Gastrocnemius medialis (tissue), 4 donors: ENCODE data around the gene ELMO1. TPM values are rescaled to one million over a fixed set of nuclear protein-coding genes. Genes with fewer than 3 reads are reported as not detected.

Experiments used
- ATAC-seq, 2 donors: fragments of 150-250 bp; one replicate each; pipeline ENCODE4 v1.9.1; 2016
- DNase-seq, 2 donors: peaks; one replicate each; pipeline ENCODE4 v3.0.0-alpha.2; 2019
- H3K27ac ChIP-seq, 4 donors: fragments of 200-600 bp; sonication (generic); 1 replicate in 1 of 4; 2 replicates in 3 of 4; pipeline ENCODE4 v1.5.1; 2016 to 2018; ENCODE audit warnings: mild to moderate bottlenecking in 2 of 4, moderate library complexity in 1 of 4
- H3K27me3 ChIP-seq, 3 donors: fragments of 200-600 bp; sonication (generic) in 2 of 3; 1 replicate in 1 of 3; 2 replicates in 2 of 3; pipeline versions ENCODE4 v1.5.1 to v1.6.0; 2016 to 2019; ENCODE audit warnings: mild to moderate bottlenecking in 1 of 3, moderate library complexity in 1 of 3
- H3K36me3 ChIP-seq, 2 donors: fragments of 200-600 bp; sonication (generic) in 1 of 2; one replicate each; pipeline ENCODE4 v1.5.1; 2017 to 2018
- H3K4me1 ChIP-seq, 2 donors: fragments of 200-600 bp; sonication (generic) in 1 of 2; one replicate each; pipeline ENCODE4 v1.5.1; 2016 to 2017; ENCODE audit warnings: mild to moderate bottlenecking in 2 of 2
- H3K4me3 ChIP-seq, 4 donors: fragments of 200-600 bp; sonication (generic) in 3 of 4; 1 replicate in 1 of 4; 2 replicates in 3 of 4; pipeline ENCODE4 v1.5.1; 2016 to 2019; ENCODE audit warnings: mild to moderate bottlenecking in 2 of 4
- H3K9me3 ChIP-seq, 3 donors: fragments of 200-600 bp; sonication (generic) in 2 of 3; 1 replicate in 1 of 3; 2 replicates in 2 of 3; pipeline ENCODE4 v1.5.1; 2016 to 2019
- CTCF ChIP-seq, 5 experiments: fragments of 450-650 bp in 3 of 5; fragments of 200-600 bp in 2 of 5; sonication (generic) in 2 of 5; IDR thresholded peaks in 4 of 5; conservative IDR thresholded peaks in 1 of 5; 1 replicate in 4 of 5; 2 replicates in 1 of 5; pipeline ENCODE4 v1.5.1; 2016 to 2019; ENCODE audit warnings: antibody characterized with exemption in 5 of 5, mild to moderate bottlenecking in 3 of 5, moderate library complexity in 3 of 5
- POLR2A ChIP-seq, 2 donors: fragments of 450-650 bp; IDR thresholded peaks; one replicate each; pipeline ENCODE4 v1.6.1; 2017; ENCODE audit warnings: antibody characterized with exemption in 2 of 2, mild to moderate bottlenecking in 2 of 2, moderate library complexity in 2 of 2
- in situ Hi-C, 4 donors: fragments of 200-750 bp; cut with MboI; loops; one replicate each; pipeline versions ENCODE4 v1.15.0 to v1.8.0; 2017; ENCODE audit warnings: low sequenced_read_pairs in 4 of 4
- intact Hi-C: fragments of 100-400 bp; cut with DNase I; formaldehyde crosslinking; loops from one replicate; pipeline ENCODE4 v1.15.1; 2023; ENCODE audit warnings: low total_unique reads
- total RNA-seq, 4 donors: library from RNA; depleted of rRNA; stranded (reverse); fragments of >200 nt; gene quantifications; one replicate each; pipeline versions ENCODE4 v1.1.0 to v1.2.3, GENCODE V29; 2016

ELMO1 gene
- total RNA-seq, 4 donors from 2014 or later: 8.4 to 18.9 (median 14.6) TPM

GRCh38 chr7:37482505-37482904, 33.8 kb upstream of the ELMO1 start:
- DNase-seq: no peak

DNA sequence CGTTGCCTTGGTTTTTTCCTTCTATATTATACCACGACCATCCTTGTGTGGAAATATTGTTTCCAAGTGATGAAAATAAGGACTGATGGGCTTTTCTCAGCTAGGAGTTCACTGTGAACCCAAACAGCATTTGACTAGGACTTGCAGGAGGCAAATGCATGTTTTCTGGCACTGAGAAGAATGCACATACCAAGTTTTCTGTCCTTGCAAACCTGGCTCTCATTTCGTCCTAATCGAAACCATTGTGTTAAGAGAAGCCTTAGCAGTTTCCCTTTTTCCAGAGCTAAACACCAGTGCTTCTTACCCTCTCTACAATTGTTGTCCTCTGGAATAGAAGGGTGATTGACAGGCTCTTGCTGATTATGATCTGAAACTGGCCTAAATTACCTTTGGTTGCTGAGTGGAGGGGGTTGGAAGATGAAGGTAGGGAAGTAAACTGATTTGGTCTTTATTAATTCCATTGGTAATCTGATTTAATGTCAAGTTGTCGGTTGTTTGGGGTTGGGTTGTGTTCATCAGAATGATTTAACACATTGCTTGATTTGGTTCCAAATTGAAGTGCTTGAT, 33.1 kb upstream of the ELMO1 start:
- no peak for ATAC-seq
- TF ChIP-seq POLR2A (IDR thresholded peaks at IDR 0.05) (no peak), CTCF (IDR thresholded peaks at IDR 0.05 in 4 of 5, conservative IDR thresholded peaks at IDR 0.05 in 1 of 5) (no peak)
- no peaks in the 10 kb centered on the region for H3K27me3 ChIP-seq
- H3K9me3 ChIP-seq: no peaks in the 10 kb centered on the region
- H3K4me1 ChIP-seq: no peaks in the 10 kb centered on the region
- no peak overlapping the region for H3K4me3 ChIP-seq
- in situ Hi-C loops (loop anchor here in 1 of 4 donors (25.0 kb wide), 1 partner anchor 245 kb away; no protein-coding TSS in a partner anchor), intact Hi-C loops (no loop called here)
- H3K27ac ChIP-seq: no peak overlapping the region
- H3K36me3 ChIP-seq: no peaks in the 10 kb centered on the region
- no peak for DNase-seq

More at GRCh38 chr7:37482505-37482904, 33.8 kb upstream of the ELMO1 start:
- intact Hi-C loops: no loop called here
- H3K36me3 ChIP-seq: no peaks in the 10 kb centered on the region
- no peak overlapping the region for H3K27ac ChIP-seq
- no peaks in the 10 kb centered on the region for H3K9me3 ChIP-seq
- no peaks in the 10 kb centered on the region for H3K4me1 ChIP-seq
- TF ChIP-seq POLR2A (IDR thresholded peaks at IDR 0.05): no peak
- no peak for TF ChIP-seq CTCF (IDR thresholded peaks at IDR 0.05 in 4 of 5, conservative IDR thresholded peaks at IDR 0.05 in 1 of 5)
- H3K4me3 ChIP-seq: no peak overlapping the region
- in situ Hi-C loops: loop anchor here in 1 of 4 donors (25.0 kb wide), 1 partner anchor 245 kb away; no protein-coding TSS in a partner anchor
- H3K27me3 ChIP-seq: no peaks in the 10 kb centered on the region
- ATAC-seq: no peak

- TF ChIP-seq POLR2A (IDR thresholded peaks at IDR 0.05) (no peak), CTCF (IDR thresholded peaks at IDR 0.05 in 4 of 5, conservative IDR thresholded peaks at IDR 0.05 in 1 of 5) (no peak)
- intact Hi-C loops: no loop called here
- ATAC-seq: no peak
Observed at GRCh38 chr7:37481154-37481553, 32.5 kb upstream of the ELMO1 start.

GRCh38 chr7:37480041-37481031, 31.7 kb upstream of the ELMO1 start:
- Histone ChIP-seq H3K4me3 (no peak overlapping the region), H3K36me3 (no peaks in the 10 kb centered on the region), H3K9me3 (no peaks in the 10 kb centered on the region), H3K27ac (peak overlapping the region in 1 of 4 donors; percentile 41), H3K27me3 (no peaks in the 10 kb centered on the region), H3K4me1 (no peaks in the 10 kb centered on the region)
- in situ Hi-C loops (loop anchor here in 1 of 4 donors (25.0 kb wide), 1 partner anchor 243 kb away; no protein-coding TSS in a partner anchor), intact Hi-C loops (no loop called here)
- TF ChIP-seq POLR2A (IDR thresholded peaks at IDR 0.05): no peak
- no peak for TF ChIP-seq CTCF (IDR thresholded peaks at IDR 0.05 in 4 of 5, conservative IDR thresholded peaks at IDR 0.05 in 1 of 5)
- DNase-seq (no peak), ATAC-seq (no peak)

More at GRCh38 chr7:37481154-37481553, 32.5 kb upstream of the ELMO1 start:
- H3K27me3 ChIP-seq: no peaks in the 10 kb centered on the region
- no peak for DNase-seq
- H3K4me1 ChIP-seq: no peaks in the 10 kb centered on the region
- no peaks in the 10 kb centered on the region for H3K9me3 ChIP-seq
- peak overlapping the region in 1 of 4 donors; percentile 41 for H3K27ac ChIP-seq
- in situ Hi-C loops: loop anchor here in 1 of 4 donors (25.0 kb wide), 1 partner anchor 244 kb away; no protein-coding TSS in a partner anchor
- no peak overlapping the region for H3K4me3 ChIP-seq
- H3K36me3 ChIP-seq: no peaks in the 10 kb centered on the region
